ENCODE measurements around the gene ARHGAP9. TPM values are rescaled to one million over a fixed set of nuclear protein-coding genes. Genes with fewer than 3 reads are reported as not detected.

The ARHGAP9 gene
- total and polyA plus RNA-seq, 2 of the 8 experiments (the other 6 are each of a cell fraction or from before 2014, with no cell fraction given): 3.2 to 6.0 TPM

GRCh38 chr12:57460841-57461275 is 18.8 kb downstream of the ARHGAP9 start:
- peak overlapping the region; percentile 67 to 91 (median 78) for H3K4me3 ChIP-seq (ENCODE audit: extremely low read depth in 1 of 4, insufficient read depth in 2 of 4, low read depth in 3 of 4, low read length in 4 of 4)
- H2BK15ac ChIP-seq (ENCODE audit: low read length): no peak overlapping the region; the same call in 1 of the 2 replicates
- peak overlapping the region; percentile 84 to 95 for H3K4me2 ChIP-seq (ENCODE audit: insufficient read depth in 1 of 2, low read depth in 2 of 2, low read length in 2 of 2)
- peaks cover 0 to 16% of the 10 kb centered on the region in 2 experiments; a peak in 1 of 4 replicates for H3K79me2 ChIP-seq (ENCODE audit: control insufficient read depth in 1 of 2, insufficient read depth in 2 of 2, low read length in 2 of 2)
- H3K4me1 ChIP-seq (replicated peaks in 1 of 4; ENCODE audit: control insufficient read depth in 3 of 4, insufficient read depth in 4 of 4, low read length in 3 of 4): peaks cover 0 to 16% (median 10%) of the 10 kb centered on the region in 4 experiments; a peak in 6 of 7 replicates
- H2BK20ac ChIP-seq (ENCODE audit: low read length): no peak overlapping the region
- H2BK120ac ChIP-seq (replicated peaks; ENCODE audit: low read depth, low read length): no peak overlapping the region
- WGBS, 2 experiments (ENCODE audit: extremely low coverage in 1 of 2, insufficient coverage in 1 of 2, insufficient read length in 1 of 2, insufficient replicate concordance in 2 of 2, low coverage in 1 of 2, low lambda C conversion rate in 2 of 2, missing lambda C conversion rate in 1 of 2): 2% methylated on average over 17 of the region's 19 CpGs; no CpG with 5 or more reads in 1 of the 2 experiments
- no peaks in the 10 kb centered on the region for H3K9me3 ChIP-seq (ENCODE audit: insufficient read depth in 2 of 2, low read depth in 1 of 2, low read length in 1 of 2)
- H3K9ac ChIP-seq (replicated peaks in 1 of 4; ENCODE audit: extremely low read depth in 1 of 4, low read depth in 3 of 4, low read length in 3 of 4): peak overlapping the region in 3 of 4 experiments; percentile 38 to 74 (median 72); a peak in 5 of 7 replicates
- no peak overlapping the region for H2AFZ ChIP-seq (ENCODE audit: low read length)
- H3K27ac ChIP-seq (ENCODE audit: low read depth, low read length): peak overlapping the region; percentile 87
- H3K18ac ChIP-seq (ENCODE audit: extremely low read depth, low read length): peak overlapping the region; percentile 33; the same call in 1 of the 2 replicates
- H2BK5ac ChIP-seq (ENCODE audit: low read depth, low read length): peak overlapping the region; percentile 82; the same call in 1 of the 2 replicates
- no peaks in the 10 kb centered on the region for H3K27me3 ChIP-seq (replicated peaks in 1 of 4; ENCODE audit: control insufficient read depth in 3 of 4, extremely low read depth in 1 of 4, insufficient read depth in 3 of 4, low read length in 3 of 4)
- H3K4ac ChIP-seq (replicated peaks; ENCODE audit: insufficient read length, low read depth, low read length): peak overlapping the region; percentile 10
- H2BK12ac ChIP-seq (ENCODE audit: low read depth, low read length): 0 out of 2 replicates have a peak overlapping the region, but pooled peaks have one; percentile 4
- CTCF ChIA-PET (ENCODE audit: partially characterized antibody): interaction anchor here (0.5 to 18.5 kb wide), 9 partner anchors 8 to 530 kb away, joined by 3 to 478 read pairs (median 3); partner anchors contain the start of genes ARHGAP9, MARS1 and STAC3
- peaks cover 6% of the 10 kb centered on the region; the same call in 1 of the 2 replicates for H3K23me2 ChIP-seq (ENCODE audit: low read depth, low read length)
- DNase-seq (ENCODE audit: low read depth in 1 of 2, low spot score in 2 of 2) (peak in 1 of 2 experiments; percentile 88), FAIRE-seq (no peak)
- POLR2A ChIA-PET (ENCODE audit: partially characterized antibody): interaction anchor here (1.0 to 6.4 kb wide), 9 partner anchors 8 to 238 kb away, joined by 3 to 51 read pairs (median 5); partner anchors contain the start of genes INHBC and SHMT2
- peak overlapping the region; percentile 11 for H3K56ac ChIP-seq (replicated peaks; ENCODE audit: insufficient read length, low read depth, low read length)
- no peak overlapping the region for H2AK5ac ChIP-seq (ENCODE audit: low read depth, low read length)
- H3K23ac ChIP-seq (ENCODE audit: insufficient read length): no peak overlapping the region
- H3K79me1 ChIP-seq (ENCODE audit: low read depth, low read length): no peaks in the 10 kb centered on the region
- H3K14ac ChIP-seq (ENCODE audit: insufficient read length): no peak overlapping the region
- no peak overlapping the region for H4K91ac ChIP-seq (replicated peaks; ENCODE audit: insufficient read length, low read length)
- H3K36me3 ChIP-seq (ENCODE audit: control insufficient read depth in 2 of 4, insufficient read depth in 4 of 4, low read length in 3 of 4): peaks cover 0 to 4% (median 0%) of the 10 kb centered on the region in 4 experiments; a peak in 4 of 8 replicates
- peak overlapping the region; percentile 62 for H4K5ac ChIP-seq (ENCODE audit: insufficient read length, low read depth, low read length)
- no peak overlapping the region for H4K8ac ChIP-seq (ENCODE audit: extremely low read depth, insufficient read depth, low read length)
- H4K20me1 ChIP-seq (replicated peaks in 1 of 2; ENCODE audit: control insufficient read depth in 1 of 2, insufficient read depth in 2 of 2, low read length in 2 of 2): no peaks in the 10 kb centered on the region
- TF ChIP-seq POLR2AphosphoS5 (IDR thresholded peaks at IDR 0.05; ENCODE audit: low read depth, low read length) (peak; percentile 59), SP4 (IDR thresholded peaks at IDR 0.05; ENCODE audit: low read length) (peak; percentile 47; the same call in 1 of the 2 replicates), TAF1 (IDR thresholded peaks at IDR 0.05; ENCODE audit: low read depth, low read length) (peak; percentile 43; the same call in 1 of the 2 replicates), TEAD4 (IDR thresholded peaks at IDR 0.05; ENCODE audit: low read depth, low read length) (no peak), GABPA (IDR thresholded peaks at IDR 0.05; ENCODE audit: borderline replicate concordance, insufficient read depth, low read length) (no peak), CTCF (IDR thresholded peaks at IDR 0.05; ENCODE audit: control extremely low read depth in 1 of 3, insufficient read depth in 1 of 3, low read depth in 1 of 3, low read length in 3 of 3) (peak in 1 of 3 experiments; percentile 37; a peak in 2 of 4 replicates), NANOG (IDR thresholded peaks at IDR 0.05; ENCODE audit: insufficient read depth, low read depth, low read length, poor library complexity, severe bottlenecking) (no peak), RXRA (IDR thresholded peaks at IDR 0.05; ENCODE audit: insufficient read depth, low read depth, low read length) (peak; percentile 74; the same call in 1 of the 2 replicates)

Measured in H1 (cell line).